ENCODE results near the gene CLSTN2. TPM values are rescaled to one million over a fixed set of nuclear protein-coding genes. Genes with fewer than 3 reads are reported as not detected.

Gene CLSTN2
- total RNA-seq, 4 donors from 2014 or later, result 3.7 to 9.5 (median 7.4) TPM

DNA sequence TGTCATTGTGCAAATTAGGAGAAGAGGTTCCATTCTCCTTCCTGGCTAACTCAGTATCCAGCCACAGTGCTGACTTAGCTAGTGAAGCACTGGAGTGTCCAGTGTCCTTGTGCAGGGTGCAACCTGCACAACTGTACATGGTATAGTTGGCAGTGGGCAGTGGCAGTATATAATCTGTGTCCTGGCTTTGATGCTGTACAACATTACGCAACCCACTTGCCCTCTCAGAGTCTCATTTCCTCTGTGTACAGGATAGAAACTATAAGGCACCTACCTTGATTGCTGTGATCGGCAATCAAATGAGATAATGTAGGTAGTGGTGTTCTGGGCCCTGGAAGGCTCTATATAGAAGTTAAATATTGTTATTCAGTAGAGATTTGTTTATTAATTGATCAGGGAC lies 333.6 kb downstream of the CLSTN2 start:
- Histone ChIP-seq H3K4me1 (no peaks in the 10 kb centered on the region), H3K9me3 (no peaks in the 10 kb centered on the region), H3K36me3 (no peaks in the 10 kb centered on the region), H3K27ac (replicated peaks in 1 of 4) (no peak overlapping the region), H3K27me3 (no peaks in the 10 kb centered on the region), H3K4me3 (no peak overlapping the region)
- no peak for DNase-seq (ENCODE audit: extremely low spot score)
- WGBS, result 92% methylated on average over 2 of the region's 2 CpGs
- no peak for TF ChIP-seq EP300 (IDR thresholded peaks at IDR 0.05)
- intact Hi-C loops (cut with DNase I), result no loop called here

DNA sequence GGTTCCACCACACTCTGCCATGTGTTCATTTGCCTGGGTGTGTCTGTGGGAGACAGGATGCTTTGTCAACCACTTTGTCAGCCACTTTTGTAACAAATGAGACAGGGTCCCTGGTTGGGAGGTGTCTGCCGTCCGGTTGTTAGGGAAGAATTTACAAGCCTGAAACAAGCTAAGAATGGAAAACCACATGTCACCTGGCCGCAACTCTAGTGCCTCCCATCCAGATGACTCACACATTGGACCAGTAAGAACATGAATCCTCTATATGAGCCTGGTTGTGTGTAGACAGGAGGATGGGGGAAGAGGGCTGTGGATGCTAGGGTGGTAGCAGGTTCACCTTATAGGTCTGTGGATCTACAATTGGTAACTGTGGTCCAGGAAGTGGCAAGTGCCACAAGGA lies 335.3 kb downstream of the CLSTN2 start:
- no peak for TF ChIP-seq EP300 (IDR thresholded peaks at IDR 0.05)
- TF ChIP-seq, protein P1, sequence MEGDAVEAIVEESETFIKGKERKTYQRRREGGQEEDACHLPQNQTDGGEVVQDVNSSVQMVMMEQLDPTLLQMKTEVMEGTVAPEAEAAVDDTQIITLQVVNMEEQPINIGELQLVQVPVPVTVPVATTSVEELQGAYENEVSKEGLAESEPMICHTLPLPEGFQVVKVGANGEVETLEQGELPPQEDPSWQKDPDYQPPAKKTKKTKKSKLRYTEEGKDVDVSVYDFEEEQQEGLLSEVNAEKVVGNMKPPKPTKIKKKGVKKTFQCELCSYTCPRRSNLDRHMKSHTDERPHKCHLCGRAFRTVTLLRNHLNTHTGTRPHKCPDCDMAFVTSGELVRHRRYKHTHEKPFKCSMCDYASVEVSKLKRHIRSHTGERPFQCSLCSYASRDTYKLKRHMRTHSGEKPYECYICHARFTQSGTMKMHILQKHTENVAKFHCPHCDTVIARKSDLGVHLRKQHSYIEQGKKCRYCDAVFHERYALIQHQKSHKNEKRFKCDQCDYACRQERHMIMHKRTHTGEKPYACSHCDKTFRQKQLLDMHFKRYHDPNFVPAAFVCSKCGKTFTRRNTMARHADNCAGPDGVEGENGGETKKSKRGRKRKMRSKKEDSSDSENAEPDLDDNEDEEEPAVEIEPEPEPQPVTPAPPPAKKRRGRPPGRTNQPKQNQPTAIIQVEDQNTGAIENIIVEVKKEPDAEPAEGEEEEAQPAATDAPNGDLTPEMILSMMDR (IDR thresholded peaks at IDR 0.05), result no peak
- TF ChIP-seq POLR2A (IDR thresholded peaks at IDR 0.05; ENCODE audit: low read depth), result no peak
- no peak for TF ChIP-seq POLR2AphosphoS5 (IDR thresholded peaks at IDR 0.05)
- Histone ChIP-seq H3K36me3 (no peaks in the 10 kb centered on the region), H3K4me1 (no peaks in the 10 kb centered on the region), H3K27me3 (no peaks in the 10 kb centered on the region), H3K9me3 (no peaks in the 10 kb centered on the region), H3K27ac (replicated peaks in 1 of 4) (no peak overlapping the region), H3K4me3 (no peak overlapping the region)
- 97% methylated on average over 3 of the region's 3 CpGs for WGBS
- DNase-seq (ENCODE audit: extremely low spot score), result no peak
- intact Hi-C loops (cut with DNase I), result no loop called here

DNA sequence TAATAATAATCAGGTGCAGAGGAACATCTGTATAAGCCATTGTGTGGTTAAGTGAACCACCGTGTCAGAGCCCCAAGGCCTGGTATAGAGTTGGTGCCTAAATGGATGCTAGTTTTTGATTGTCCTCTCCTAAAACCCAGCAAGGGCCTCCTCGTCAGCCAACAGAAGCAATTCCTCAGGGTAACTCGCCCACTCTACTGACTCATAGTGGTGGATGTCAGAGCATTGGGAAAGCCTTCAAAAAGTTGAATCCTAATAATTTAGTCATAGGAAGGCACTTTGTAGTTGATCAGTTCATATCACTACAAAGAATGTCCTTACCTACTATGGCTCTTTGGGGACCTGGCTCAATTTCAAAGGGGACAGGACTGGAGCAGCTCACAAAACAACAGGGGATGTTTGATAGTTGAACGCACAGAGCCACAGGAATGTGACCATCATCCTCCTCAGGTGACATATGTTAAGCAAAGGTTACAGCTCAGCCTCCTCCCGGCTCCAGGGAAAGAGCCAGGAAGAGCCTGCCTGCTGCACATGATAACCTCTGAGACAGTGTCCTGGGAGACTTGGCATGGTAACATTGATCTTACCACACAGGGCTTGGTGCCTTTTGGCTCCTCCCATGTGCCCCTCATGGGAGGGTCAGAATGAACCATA lies 338.7 kb downstream of the CLSTN2 start:
- H3K4me1 ChIP-seq, result no peaks in the 10 kb centered on the region
- no peak overlapping the region for H3K27ac ChIP-seq (replicated peaks in 1 of 4)
- peak; percentile 57 for DNase-seq (ENCODE audit: extremely low spot score)
- H3K27me3 ChIP-seq, result no peaks in the 10 kb centered on the region
- no peaks in the 10 kb centered on the region for H3K9me3 ChIP-seq
- WGBS, result 54% methylated on average over 5 of the region's 5 CpGs
- intact Hi-C loops (cut with DNase I), result no loop called here
- no peaks in the 10 kb centered on the region for H3K36me3 ChIP-seq
- no peak overlapping the region for H3K4me3 ChIP-seq
- TF ChIP-seq EP300 (IDR thresholded peaks at IDR 0.05) (no peak), POLR2A (IDR thresholded peaks at IDR 0.05; ENCODE audit: low read depth) (no peak), POLR2AphosphoS5 (IDR thresholded peaks at IDR 0.05) (no peak)
- TF ChIP-seq, protein P1 (IDR thresholded peaks at IDR 0.05), result no peak

DNA sequence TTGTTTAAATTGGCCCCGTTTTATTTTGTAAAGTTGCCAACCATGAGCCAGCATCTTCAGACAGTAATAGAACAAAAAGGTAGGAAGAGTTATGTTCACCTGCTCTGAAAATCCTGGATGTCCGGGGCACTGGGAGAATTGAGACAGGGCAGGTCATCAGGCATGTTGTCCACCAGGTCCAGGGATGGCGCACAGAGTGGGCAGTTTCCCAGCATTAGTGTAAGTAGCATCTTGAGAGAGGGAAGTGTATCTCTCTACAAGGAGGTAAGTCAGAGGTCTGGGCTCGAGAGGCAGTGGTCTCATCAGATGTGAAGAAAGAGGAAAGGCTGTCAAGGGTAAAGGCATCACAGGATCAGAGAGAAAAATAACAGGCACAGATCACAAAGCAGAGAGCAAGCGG lies 339.4 kb downstream of the CLSTN2 start:
- no peak overlapping the region for H3K27ac ChIP-seq (replicated peaks in 1 of 4)
- intact Hi-C loops (cut with DNase I), result no loop called here
- no peak overlapping the region for H3K4me3 ChIP-seq
- no peak for TF ChIP-seq EP300 (IDR thresholded peaks at IDR 0.05)
- TF ChIP-seq POLR2AphosphoS5 (IDR thresholded peaks at IDR 0.05), result no peak
- TF ChIP-seq POLR2A (IDR thresholded peaks at IDR 0.05; ENCODE audit: low read depth), result no peak
- TF ChIP-seq, protein P1 (IDR thresholded peaks at IDR 0.05), result no peak
- no peaks in the 10 kb centered on the region for H3K36me3 ChIP-seq
- H3K9me3 ChIP-seq, result no peaks in the 10 kb centered on the region
- peak; percentile 62 for DNase-seq (ENCODE audit: extremely low spot score)
- no peaks in the 10 kb centered on the region for H3K4me1 ChIP-seq
- H3K27me3 ChIP-seq, result no peaks in the 10 kb centered on the region
- 84% methylated on average over 5 of the region's 5 CpGs for WGBS

DNA sequence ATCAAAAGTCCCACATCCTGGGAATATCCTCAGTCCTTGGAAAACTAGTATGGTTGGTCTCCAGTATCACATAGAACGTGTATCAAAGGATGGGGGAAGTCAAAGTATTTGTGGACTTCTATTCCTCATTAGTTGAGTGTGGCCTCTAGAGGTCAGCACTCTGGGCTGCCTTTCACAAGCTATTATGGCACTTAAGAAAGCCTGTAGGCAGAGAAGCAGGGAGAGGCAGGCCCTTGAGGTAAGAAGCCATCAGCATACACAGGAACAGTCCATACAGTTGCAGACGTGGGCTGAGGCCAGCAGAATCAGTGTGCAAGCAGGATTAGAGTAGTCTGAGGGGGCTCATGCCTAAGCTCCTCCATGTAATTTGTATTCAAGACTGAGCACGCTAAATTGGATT lies 341.7 kb downstream of the CLSTN2 start:
- Histone ChIP-seq H3K4me3 (no peak overlapping the region), H3K27ac (replicated peaks in 1 of 4) (no peak overlapping the region), H3K36me3 (no peaks in the 10 kb centered on the region), H3K27me3 (no peaks in the 10 kb centered on the region), H3K4me1 (no peaks in the 10 kb centered on the region), H3K9me3 (no peaks in the 10 kb centered on the region)
- WGBS, result 61% methylated on average over 3 of the region's 3 CpGs
- no peak for TF ChIP-seq EP300 (IDR thresholded peaks at IDR 0.05)
- intact Hi-C loops (cut with DNase I), result no loop called here
- DNase-seq (ENCODE audit: extremely low spot score), result peak; percentile 80

DNA sequence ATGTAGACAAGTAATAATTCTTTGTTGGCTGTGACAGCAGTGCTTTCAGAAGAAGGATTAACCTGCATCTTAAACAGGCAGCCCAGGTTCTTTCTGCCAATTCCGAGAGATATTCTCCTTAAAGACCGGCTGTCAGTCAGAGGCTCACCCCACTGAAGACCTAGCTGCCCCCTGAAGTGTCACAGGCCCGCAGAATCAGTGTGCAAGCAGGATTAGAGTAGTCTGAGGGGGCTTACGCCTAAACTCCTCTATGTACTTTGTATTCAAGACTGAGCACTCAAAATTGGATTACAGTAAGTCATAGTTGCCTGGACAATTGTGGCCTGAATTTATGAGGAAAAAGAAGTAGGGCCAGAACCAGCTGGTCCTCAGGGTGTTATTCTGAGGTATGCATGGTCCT lies 342.9 kb downstream of the CLSTN2 start:
- TF ChIP-seq POLR2A (IDR thresholded peaks at IDR 0.05; ENCODE audit: low read depth) (no peak), POLR2AphosphoS5 (IDR thresholded peaks at IDR 0.05) (no peak), EP300 (IDR thresholded peaks at IDR 0.05) (no peak)
- TF ChIP-seq, protein P1 (IDR thresholded peaks at IDR 0.05), result no peak
- peak; percentile 72 for DNase-seq (ENCODE audit: extremely low spot score)
- no peaks in the 10 kb centered on the region for H3K4me1 ChIP-seq
- no peaks in the 10 kb centered on the region for H3K9me3 ChIP-seq
- WGBS, result 88% methylated on average over 4 of the region's 4 CpGs
- H3K27ac ChIP-seq (replicated peaks in 1 of 4), result no peak overlapping the region
- no peaks in the 10 kb centered on the region for H3K27me3 ChIP-seq
- H3K36me3 ChIP-seq, result no peaks in the 10 kb centered on the region
- intact Hi-C loops (cut with DNase I), result no loop called here
- no peak overlapping the region for H3K4me3 ChIP-seq

Data from esophagus muscularis mucosa (tissue), 4 donors.